HEK293T (cell line): ENCODE measurements around the gene SMIM29.

Source experiments
- CTCF ChIA-PET: fragments of 350-600 bp; formaldehyde crosslinking; extraction: SDS; loops from one replicate; lab custom pipeline; 2021; ENCODE audit warnings: antibody characterized with exemption, inconsistent platforms; lab: Yijun Ruan, JAX
- POLR2A ChIA-PET: fragments of 350-600 bp; formaldehyde crosslinking; extraction: SDS; loops from one replicate; lab custom pipeline; 2020; ENCODE audit warnings: antibody characterized with exemption, inconsistent platforms; lab: Yijun Ruan, JAX
- DNase-seq: peaks from one replicate; pipeline ENCODE4 v3.0.0; 2012; ENCODE audit warnings: mixed read lengths; ENCODE audit errors: extremely low spot score
- ARNT ChIP-seq: fragments of 450-650 bp; IDR thresholded peaks from 2 replicates; pipeline ENCODE4 v1.6.1; 2017; ENCODE audit warnings: mild to moderate bottlenecking
- BHLHE40 ChIP-seq: fragments of 450-650 bp; IDR thresholded peaks from 2 replicates; pipeline ENCODE4 v1.6.1; 2016; ENCODE audit warnings: mild to moderate bottlenecking, moderate library complexity, borderline replicate concordance
- CTBP1 ChIP-seq: fragments of 450-650 bp; IDR thresholded peaks from 2 replicates; pipeline ENCODE4 v1.6.1; 2016; ENCODE audit warnings: borderline replicate concordance
- ELF4 ChIP-seq: fragments of 450-650 bp; IDR thresholded peaks from 2 replicates; pipeline ENCODE4 v1.6.1; 2017; ENCODE audit warnings: antibody characterized with exemption
- FOXA1 ChIP-seq: fragments of 450-650 bp; IDR thresholded peaks from 2 replicates; pipeline ENCODE4 v1.6.1; 2016; ENCODE audit warnings: mild to moderate bottlenecking
- FOXK2 ChIP-seq: fragments of 450-650 bp; IDR thresholded peaks from 2 replicates; pipeline ENCODE4 v1.6.1; 2016; ENCODE audit warnings: mild to moderate bottlenecking
- FOXM1 ChIP-seq: fragments of 450-650 bp; IDR thresholded peaks from 2 replicates; pipeline ENCODE4 v1.6.1; 2017; ENCODE audit warnings: mild to moderate bottlenecking, borderline replicate concordance
- HDGF ChIP-seq: fragments of 450-650 bp; IDR thresholded peaks from 2 replicates; pipeline ENCODE4 v1.6.1; 2017; ENCODE audit warnings: antibody characterized with exemption, borderline replicate concordance
- L3MBTL2 ChIP-seq: fragments of 450-650 bp; conservative IDR thresholded peaks from 2 replicates; pipeline ENCODE4 v1.6.1; 2016; ENCODE audit warnings: mild to moderate bottlenecking
- LEF1 ChIP-seq: fragments of 450-650 bp; IDR thresholded peaks from 2 replicates; pipeline ENCODE4 v1.6.1; 2017; ENCODE audit warnings: mild to moderate bottlenecking, borderline replicate concordance
- NFRKB ChIP-seq: fragments of 450-650 bp; IDR thresholded peaks from 2 replicates; pipeline ENCODE4 v1.6.1; 2016; ENCODE audit warnings: mild to moderate bottlenecking, moderate library complexity
- PKNOX1 ChIP-seq: fragments of 450-650 bp; IDR thresholded peaks from 2 replicates; pipeline ENCODE4 v1.6.1; 2016
- SP1 ChIP-seq: fragments of 450-650 bp; IDR thresholded peaks from 2 replicates; pipeline ENCODE4 v1.6.1; 2017
- SUZ12 ChIP-seq: fragments of 450-650 bp; IDR thresholded peaks from 2 replicates; pipeline ENCODE4 v1.6.1; 2016; ENCODE audit warnings: mild to moderate bottlenecking
- TARDBP ChIP-seq: fragments of 450-650 bp; IDR thresholded peaks from 2 replicates; pipeline ENCODE4 v1.6.1; 2016
- ZNF384 ChIP-seq: fragments of 450-650 bp; IDR thresholded peaks from 2 replicates; pipeline ENCODE4 v1.6.1; 2016

SMIM29 gene

GRCh38 chr6:34239500-34239825 lies 9.3 kb downstream of the SMIM29 start:
- ChIA-PET POLR2A (interaction anchor here (1.0 kb wide), 1 partner anchor 16 kb away, joined by 4 read pairs; no protein-coding TSS in a partner anchor), CTCF (no interaction called here)
- TF ChIP-seq PKNOX1 (no peak), FOXK2 (no peak), ARNT (no peak), LEF1 (no peak), BHLHE40 (no peak), HDGF (no peak), TARDBP (no peak), FOXM1 (no peak), L3MBTL2 (no peak), ZNF384 (no peak), ELF4 (no peak), SUZ12 (no peak), CTBP1 (no peak), NFRKB (no peak)
- DNase-seq: peak; percentile 5

- no peak for TF ChIP-seq ELF4
- TF ChIP-seq PKNOX1: peak; percentile 69
- no peak for TF ChIP-seq SUZ12
- TF ChIP-seq ARNT: no peak
- ChIA-PET CTCF (no interaction called here), POLR2A (no interaction called here)
- DNase-seq: peak; percentile 5
Observed at GRCh38 chr6:34238585-34239499, 10.0 kb downstream of the SMIM29 start.

GRCh38 chr6:34237722-34238584 lies 10.9 kb downstream of the SMIM29 start:
- peak; percentile 37 for DNase-seq
- ChIA-PET CTCF (interaction anchor here (1.7 kb wide), 1 partner anchor 42 kb away, joined by 4 read pairs; no protein-coding TSS in a partner anchor), POLR2A (interaction anchor here (1.0 to 2.2 kb wide), 4 partner anchors 11 to 42 kb away, joined by 3 to 21 read pairs (median 10); no protein-coding TSS in a partner anchor)
- TF ChIP-seq SUZ12: no peak
- peak; percentile 67 for TF ChIP-seq L3MBTL2

- TF ChIP-seq SUZ12 (no peak), LEF1 (no peak), TARDBP (no peak), FOXA1 (no peak), CTBP1 (no peak), BHLHE40 (no peak), NFRKB (no peak), SP1 (no peak), ARNT (no peak), L3MBTL2 (no peak), FOXK2 (no peak), ZNF384 (no peak), PKNOX1 (no peak), HDGF (no peak), ELF4 (no peak)
Observed at GRCh38 chr6:34237316-34237721, 11.5 kb downstream of the SMIM29 start.

GRCh38 chr6:34236443-34237315 lies 12.1 kb downstream of the SMIM29 start, which contains the start of gene HMGA1:
HMGA1 (plus strand) TSS chr6:34236873; CDS start chr6:34240781, 3,908 bp downstream.
- ChIA-PET CTCF (interaction anchor here (1.3 to 1.7 kb wide), 2 partner anchors 13 to 41 kb away, joined by 3 to 4 read pairs; partner anchors contain the start of gene SMIM29), POLR2A (interaction anchor here (0.5 to 2.2 kb wide), 10 partner anchors 9 to 178 kb away, joined by 3 to 21 read pairs (median 3); partner anchors contain the start of gene SMIM29)
- peak; percentile 92 for DNase-seq
- peak; percentile 94 for TF ChIP-seq PKNOX1
- TF ChIP-seq ZNF384: no peak

More at GRCh38 chr6:34237316-34237721, 11.5 kb downstream of the SMIM29 start:
- ChIA-PET POLR2A (interaction anchor here (0.5 to 2.2 kb wide), 9 partner anchors 10 to 177 kb away, joined by 3 to 21 read pairs (median 3); partner anchors contain the start of gene SMIM29), CTCF (interaction anchor here (1.3 to 1.7 kb wide), 2 partner anchors 12 to 41 kb away, joined by 3 to 4 read pairs; partner anchors contain the start of gene SMIM29)
- peak; percentile 48 for DNase-seq
